IPS-20b (cell line): ENCODE data around the gene PSPH.

ENCODE experiments used
- H3K27ac ChIP-seq: one replicate; pipeline ENCODE4 v1.5.1; 2013; ENCODE audit warnings: low read length
- H3K27me3 ChIP-seq: 2 replicates; pipeline ENCODE4 v1.6.1; 2013; ENCODE audit warnings: mild to moderate bottlenecking, low read length, inconsistent platforms; ENCODE audit not compliant: insufficient read depth
- H3K36me3 ChIP-seq: 2 replicates; pipeline ENCODE4 v1.6.1; 2013; ENCODE audit warnings: low read depth, mild to moderate bottlenecking, inconsistent platforms, low read length, moderate library complexity; ENCODE audit not compliant: insufficient read depth
- H3K4me1 ChIP-seq: 2 replicates; pipeline ENCODE4 v1.6.1; 2013; ENCODE audit warnings: mild to moderate bottlenecking, control low read depth, inconsistent platforms, low read length, moderate library complexity; ENCODE audit not compliant: insufficient read depth
- H3K4me3 ChIP-seq: 2 replicates; pipeline ENCODE4 v1.5.1; 2013; ENCODE audit warnings: mild to moderate bottlenecking, low read length, inconsistent platforms
- H3K9ac ChIP-seq: 2 replicates; pipeline ENCODE4 v1.6.1; 2013; ENCODE audit warnings: low read depth, mild to moderate bottlenecking, inconsistent platforms, low read length, moderate library complexity
- H3K9me3 ChIP-seq: 2 replicates; pipeline ENCODE4 v1.6.1; 2013; ENCODE audit warnings: mild to moderate bottlenecking, low read depth, low read length, inconsistent platforms; ENCODE audit not compliant: insufficient read depth

PSPH gene

DNA sequence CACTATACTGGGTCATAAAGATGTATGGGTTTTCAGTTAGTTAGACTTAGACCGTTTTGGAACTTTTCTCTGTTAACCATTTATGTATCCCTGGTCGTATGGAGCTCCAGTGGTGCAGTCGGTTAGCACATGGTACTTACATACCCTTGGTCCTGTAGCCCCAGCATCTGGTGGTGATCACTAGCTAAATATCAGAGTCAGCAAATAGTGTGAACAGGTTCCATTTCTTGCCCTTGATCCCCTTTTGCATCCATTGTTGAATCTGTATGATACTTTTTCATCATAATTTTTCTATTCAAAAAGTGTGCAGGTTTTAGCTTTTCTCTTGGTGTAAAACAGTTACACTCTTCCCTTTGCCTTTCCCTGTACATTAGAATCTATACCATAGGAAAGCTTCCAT, 71.0 kb downstream of the PSPH start:
- no peaks in the 10 kb centered on the region for H3K27me3 ChIP-seq
- no peak overlapping the region for H3K27ac ChIP-seq
- H3K4me1 ChIP-seq = no peaks in the 10 kb centered on the region
- H3K9ac ChIP-seq = no peak overlapping the region
- H3K36me3 ChIP-seq = peaks cover 68% of the 10 kb centered on the region
- no peaks in the 10 kb centered on the region for H3K9me3 ChIP-seq
- H3K4me3 ChIP-seq = no peak overlapping the region

DNA sequence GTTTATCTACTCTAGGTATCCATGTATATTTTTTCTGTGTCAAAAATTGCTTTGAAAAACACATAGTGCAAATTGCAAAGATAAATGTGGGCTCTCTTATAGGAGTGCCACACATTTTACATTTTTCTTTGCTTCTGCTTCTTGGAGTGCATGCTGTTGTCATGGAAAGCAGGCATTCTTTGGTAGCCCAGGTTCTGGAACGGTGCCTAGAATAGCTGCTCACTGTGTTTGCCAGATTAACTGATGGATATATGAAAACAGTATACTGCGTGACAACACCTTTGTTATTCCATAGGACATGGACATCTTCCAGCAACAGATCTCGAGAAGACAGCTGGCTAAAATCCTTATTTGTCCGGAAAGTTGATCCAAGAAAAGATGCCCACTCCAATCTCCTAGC, 73.4 kb downstream of the PSPH start:
- H3K27ac ChIP-seq = no peak overlapping the region
- H3K36me3 ChIP-seq = peaks cover 44% of the 10 kb centered on the region
- H3K4me3 ChIP-seq = no peak overlapping the region
- H3K27me3 ChIP-seq = no peaks in the 10 kb centered on the region
- no peaks in the 10 kb centered on the region for H3K4me1 ChIP-seq
- H3K9me3 ChIP-seq = no peaks in the 10 kb centered on the region
- no peak overlapping the region for H3K9ac ChIP-seq

DNA sequence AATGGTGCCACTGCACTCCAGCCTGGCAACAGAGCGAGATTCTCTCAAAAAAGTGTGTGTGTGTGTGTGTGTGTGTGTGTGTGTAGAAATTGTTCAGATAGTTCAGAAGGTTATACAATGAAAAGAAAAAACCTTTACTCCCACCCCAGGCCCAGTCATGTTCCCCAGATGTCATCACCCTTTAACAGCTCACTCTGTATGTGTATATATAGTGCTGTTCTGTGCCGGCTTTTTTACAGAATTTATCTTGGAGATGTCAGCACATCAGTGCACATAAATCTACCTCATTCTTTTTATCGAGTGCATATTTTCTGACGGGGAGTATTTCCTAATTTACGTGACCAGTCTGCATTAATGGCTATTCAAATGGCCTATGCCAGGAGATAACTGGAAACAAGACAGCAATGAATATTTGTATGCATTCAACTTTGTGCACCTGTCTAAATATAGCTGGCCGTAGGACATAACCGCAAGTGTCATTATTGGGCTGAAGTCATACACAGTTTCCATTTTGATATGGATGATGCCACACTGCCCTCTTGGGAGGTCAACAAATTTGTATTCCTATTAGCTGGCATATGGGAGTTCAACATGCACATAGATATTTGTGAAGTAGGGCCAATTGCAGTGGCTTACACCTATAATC, 75.1 kb downstream of the PSPH start:
- Histone ChIP-seq H3K27me3 (no peaks in the 10 kb centered on the region), H3K9ac (no peak overlapping the region), H3K4me1 (no peaks in the 10 kb centered on the region; the same call in 1 of the 2 replicates), H3K27ac (no peak overlapping the region), H3K36me3 (peaks cover 32% of the 10 kb centered on the region), H3K4me3 (no peak overlapping the region), H3K9me3 (no peaks in the 10 kb centered on the region)

DNA sequence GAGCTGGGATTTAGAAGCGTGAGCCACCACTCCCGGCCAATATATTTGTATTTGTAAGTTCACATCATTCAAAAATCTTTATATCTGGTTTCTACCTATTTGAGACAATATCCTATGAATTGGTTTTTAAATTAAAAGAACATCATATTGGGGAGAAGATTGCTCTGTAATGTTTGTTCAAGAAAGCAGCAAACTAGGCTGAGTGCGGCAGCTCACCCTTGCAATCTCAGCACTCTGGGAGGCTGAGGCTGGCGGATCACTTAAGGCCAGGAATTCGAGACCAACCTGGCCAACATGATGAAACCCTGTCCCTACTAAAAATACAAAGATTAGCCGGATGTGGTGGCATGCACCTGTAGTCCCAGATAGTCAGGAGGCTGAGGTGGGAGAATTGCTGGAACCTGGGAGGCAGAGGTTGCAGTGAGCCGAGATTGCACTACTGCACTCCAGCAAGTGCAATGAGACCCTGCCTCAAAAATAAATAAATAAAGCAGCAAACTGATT, 77.4 kb downstream of the PSPH start:
- Histone ChIP-seq H3K9ac (no peak overlapping the region), H3K4me1 (no peaks in the 10 kb centered on the region; the same call in 1 of the 2 replicates), H3K4me3 (no peak overlapping the region), H3K27me3 (no peaks in the 10 kb centered on the region), H3K27ac (no peak overlapping the region), H3K9me3 (no peaks in the 10 kb centered on the region), H3K36me3 (peaks cover 9% of the 10 kb centered on the region)

DNA sequence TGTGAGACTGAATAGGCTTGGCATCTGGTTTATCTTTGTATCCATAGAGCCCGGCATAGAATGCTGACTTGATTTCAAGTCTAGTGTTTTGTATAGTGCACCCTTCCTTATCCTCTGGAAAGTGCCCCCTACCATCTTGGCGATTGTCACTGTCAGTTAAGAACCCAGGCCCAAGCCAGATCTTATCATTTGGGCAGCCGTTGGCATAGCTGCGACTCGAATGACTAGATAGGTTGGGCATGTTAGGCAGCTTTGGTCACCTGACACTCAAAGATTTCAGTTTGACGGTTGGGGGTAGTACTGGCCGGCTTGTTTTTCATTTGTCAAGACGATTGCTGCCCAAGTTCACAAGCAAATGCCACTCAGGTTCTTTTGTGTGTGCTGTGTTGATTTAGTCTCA, 80.3 kb downstream of the PSPH start:
- no peak overlapping the region for H3K4me3 ChIP-seq
- H3K9ac ChIP-seq = no peak overlapping the region
- H3K9me3 ChIP-seq = no peaks in the 10 kb centered on the region
- H3K36me3 ChIP-seq = peaks cover 3% of the 10 kb centered on the region; the same call in 1 of the 2 replicates
- no peak overlapping the region for H3K27ac ChIP-seq
- no peaks in the 10 kb centered on the region; the same call in 1 of the 2 replicates for H3K4me1 ChIP-seq
- no peaks in the 10 kb centered on the region for H3K27me3 ChIP-seq

DNA sequence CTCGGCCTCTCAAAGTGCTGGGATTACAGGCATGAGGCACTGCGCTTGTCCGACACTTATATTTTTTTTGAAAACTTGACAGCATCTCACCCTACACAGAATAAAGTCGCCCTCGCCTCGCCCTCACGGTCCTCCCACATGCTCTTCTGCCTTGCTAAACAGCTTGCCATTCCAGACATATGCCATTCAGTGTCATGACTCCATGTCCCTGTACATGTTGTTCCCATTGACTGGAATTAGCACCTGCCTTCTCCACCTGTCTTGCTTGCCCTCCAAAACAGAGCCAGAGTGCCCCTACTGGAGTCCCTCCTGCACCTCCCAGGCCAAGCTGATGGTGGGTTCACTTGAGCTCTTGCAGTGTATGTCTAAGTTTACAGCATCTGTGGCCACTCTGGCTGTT, 80.7 kb downstream of the PSPH start:
- Histone ChIP-seq H3K4me3 (no peak overlapping the region), H3K9ac (no peak overlapping the region), H3K4me1 (no peaks in the 10 kb centered on the region; the same call in 1 of the 2 replicates), H3K9me3 (no peaks in the 10 kb centered on the region), H3K27me3 (no peaks in the 10 kb centered on the region), H3K36me3 (peaks cover 3% of the 10 kb centered on the region; the same call in 1 of the 2 replicates), H3K27ac (no peak overlapping the region)

DNA sequence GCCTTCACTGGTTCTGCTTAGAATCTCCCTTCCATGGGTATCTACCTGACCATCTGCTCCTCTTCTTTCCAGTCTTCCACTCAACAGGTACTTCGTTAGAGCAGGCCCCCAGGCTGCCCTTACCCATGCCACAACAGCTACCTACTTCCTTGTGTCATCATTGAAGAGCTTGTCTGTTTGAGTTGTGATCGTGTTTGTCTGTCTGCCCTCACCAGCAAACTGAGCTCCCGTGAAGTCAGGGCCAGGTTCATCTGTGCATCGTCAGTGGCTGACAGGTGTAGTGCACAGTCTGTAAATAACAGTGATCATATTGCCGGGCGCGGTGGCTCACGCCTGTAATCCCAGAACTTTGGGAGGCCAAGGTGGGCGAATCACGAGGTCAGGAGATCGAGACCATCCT, 81.9 kb downstream of the PSPH start:
- Histone ChIP-seq H3K36me3 (peaks cover 3% of the 10 kb centered on the region; the same call in 1 of the 2 replicates), H3K27me3 (no peaks in the 10 kb centered on the region)

DNA sequence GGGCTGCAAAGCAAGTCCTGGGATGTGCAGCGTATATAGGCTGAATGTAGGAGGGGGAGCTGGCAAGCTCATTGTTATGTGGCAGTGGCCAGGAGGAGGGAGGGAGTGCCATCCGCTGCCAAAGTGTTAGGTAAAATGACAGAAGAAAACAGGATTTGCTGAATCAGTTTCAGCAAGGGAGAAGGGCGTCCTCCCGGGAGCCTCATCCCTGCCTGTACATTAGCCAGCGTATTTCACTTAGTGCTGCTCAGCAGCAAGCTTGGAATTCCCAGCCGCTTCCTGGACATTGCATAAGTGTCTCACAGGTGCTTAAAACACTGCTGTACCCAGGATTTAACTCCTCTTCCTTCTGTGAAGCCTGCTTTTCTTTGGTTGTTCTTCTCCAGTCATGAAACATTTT, 84.4 kb downstream of the PSPH start:
- Histone ChIP-seq H3K9ac (no peak overlapping the region), H3K27me3 (peaks cover 18% of the 10 kb centered on the region), H3K4me3 (no peak overlapping the region), H3K9me3 (no peaks in the 10 kb centered on the region), H3K36me3 (peaks cover 3% of the 10 kb centered on the region; the same call in 1 of the 2 replicates), H3K4me1 (no peaks in the 10 kb centered on the region; the same call in 1 of the 2 replicates), H3K27ac (no peak overlapping the region)

More for the DNA sequence above, 81.9 kb downstream of the PSPH start:
- Histone ChIP-seq H3K4me3 (no peak overlapping the region), H3K27ac (no peak overlapping the region), H3K9me3 (no peaks in the 10 kb centered on the region), H3K4me1 (no peaks in the 10 kb centered on the region; the same call in 1 of the 2 replicates), H3K9ac (no peak overlapping the region)

DNA sequence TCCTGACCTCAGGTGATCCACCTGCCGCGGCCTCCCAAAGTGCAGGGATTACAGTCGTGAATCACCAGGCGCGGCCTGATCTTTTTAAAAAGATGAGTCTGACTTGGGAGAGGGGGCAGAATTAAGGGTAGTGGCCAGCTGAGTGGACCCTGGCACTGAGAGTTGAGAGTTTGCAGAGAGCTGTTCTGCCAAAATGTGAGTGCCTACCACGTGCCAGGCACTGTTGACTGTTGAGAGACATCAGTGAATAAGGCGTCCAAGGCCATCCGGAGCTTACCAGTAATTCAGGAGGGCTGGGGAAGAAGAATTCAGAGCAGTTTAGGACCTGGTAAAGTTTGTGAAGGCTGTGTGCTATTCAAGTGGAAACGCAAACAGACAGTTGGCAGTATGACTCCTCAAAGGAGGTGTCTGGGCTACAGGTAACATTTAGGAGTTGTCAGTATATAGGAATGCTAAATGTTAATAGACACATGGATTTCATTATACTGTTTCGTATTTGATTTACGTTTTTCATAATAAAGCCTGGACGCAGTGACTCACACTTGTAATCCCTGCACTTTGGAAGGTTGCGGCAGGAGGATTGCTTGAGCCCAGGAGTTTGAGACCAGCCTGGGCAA, 85.3 kb downstream of the PSPH start:
- H3K4me3 ChIP-seq = peak overlapping the region; percentile 83; the same call in 1 of the 2 replicates
- no peaks in the 10 kb centered on the region for H3K9me3 ChIP-seq
- peaks cover 3% of the 10 kb centered on the region; the same call in 1 of the 2 replicates for H3K36me3 ChIP-seq
- peaks cover 18% of the 10 kb centered on the region for H3K27me3 ChIP-seq
- no peak overlapping the region for H3K27ac ChIP-seq
- H3K4me1 ChIP-seq = no peaks in the 10 kb centered on the region; the same call in 1 of the 2 replicates
- no peak overlapping the region for H3K9ac ChIP-seq

DNA sequence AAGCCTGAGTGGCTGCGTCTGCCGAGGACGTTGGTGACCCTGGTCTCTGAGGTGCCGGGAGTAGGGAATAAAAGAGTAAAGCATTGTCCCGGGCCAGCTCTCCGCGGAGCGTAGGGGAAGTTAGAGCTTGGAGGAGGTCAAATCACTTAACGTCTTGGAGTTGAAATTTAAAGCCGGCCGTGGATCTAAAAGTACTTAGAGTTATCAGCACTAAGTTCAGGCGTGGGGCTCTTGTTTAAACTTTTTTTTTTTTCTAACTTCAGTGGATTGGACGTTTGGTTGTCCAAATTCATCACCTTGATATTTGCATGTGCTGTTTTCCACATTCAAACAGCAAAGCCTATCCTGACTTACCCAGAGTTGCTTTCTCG, 86.2 kb downstream of the PSPH start:
- H3K36me3 ChIP-seq = peaks cover 3% of the 10 kb centered on the region; the same call in 1 of the 2 replicates
- H3K4me1 ChIP-seq = no peaks in the 10 kb centered on the region; the same call in 1 of the 2 replicates
- H3K4me3 ChIP-seq = peak overlapping the region; percentile 83
- H3K9me3 ChIP-seq = no peaks in the 10 kb centered on the region
- H3K27me3 ChIP-seq = peaks cover 18% of the 10 kb centered on the region
- no peak overlapping the region for H3K27ac ChIP-seq
- peak overlapping the region; percentile 92 for H3K9ac ChIP-seq

DNA sequence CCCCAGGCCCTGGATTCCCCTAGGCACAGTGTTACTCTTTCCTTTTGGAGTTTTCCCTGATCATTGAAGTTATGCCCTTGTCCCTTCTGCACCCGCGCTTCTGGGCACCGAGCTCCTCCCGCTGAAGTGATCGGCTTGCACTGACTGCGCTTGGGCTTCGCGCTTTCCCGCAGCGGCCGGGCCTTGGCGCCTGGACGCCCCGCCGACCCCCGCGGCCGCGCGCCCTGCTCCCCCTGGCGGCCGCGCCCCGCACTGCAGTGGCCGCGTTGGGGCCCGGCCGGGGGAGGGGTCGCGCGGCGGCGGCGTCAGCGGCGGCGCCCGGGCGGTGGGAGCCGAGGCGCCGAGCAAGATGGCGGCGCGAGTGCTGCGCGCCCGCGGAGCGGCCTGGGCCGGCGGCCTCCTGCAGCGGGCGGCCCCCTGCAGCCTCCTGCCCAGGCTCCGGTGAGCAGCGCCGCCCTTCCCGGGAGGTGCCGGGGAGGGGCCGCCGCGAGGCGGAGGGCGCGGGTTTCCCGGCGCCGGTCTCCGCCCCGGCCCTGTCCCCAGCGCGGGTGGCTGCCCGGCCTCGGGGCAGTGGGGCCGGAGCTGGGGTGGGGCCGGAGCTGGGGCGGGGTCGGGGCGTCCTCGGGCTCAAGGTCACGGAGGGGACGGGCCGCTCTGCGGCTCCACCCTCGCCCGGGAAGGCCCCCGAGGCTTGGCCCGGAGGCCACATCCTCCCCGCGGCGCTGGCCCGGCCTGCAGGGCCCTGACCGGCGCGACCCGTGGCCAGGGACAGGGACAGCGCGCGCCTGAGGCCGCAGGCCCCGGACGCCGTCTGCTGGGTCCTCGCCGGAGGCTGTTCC, 86.8 kb downstream of the PSPH start, which contains the start of gene NIPSNAP2:
Gene NIPSNAP2, plus strand, starts transcription at position 325 of the 839 bp plus-strand sequence. Its CDS starts 25 bp downstream, at position 350.
- peak within 1 kb of the TSS; percentile 92 for H3K9ac ChIP-seq
- no peaks in the 10 kb centered on the region for H3K9me3 ChIP-seq
- peak within 1 kb of the TSS; percentile 83 for H3K4me3 ChIP-seq
- H3K4me1 ChIP-seq = no peaks in the 10 kb centered on the region; the same call in 1 of the 2 replicates
- H3K27me3 ChIP-seq = peaks cover 18% of the 10 kb centered on the region
- H3K36me3 ChIP-seq = peaks cover 3% of the 10 kb centered on the region; the same call in 1 of the 2 replicates
- H3K27ac ChIP-seq = no peak within 1 kb of the TSS
